PC-3 (cell line): ENCODE results near the gene VGLL2.

Experiments used
- CTCF ChIP-seq: fragments of 300-600 bp; sonication (generic); conservative IDR thresholded peaks from 2 replicates; pipeline ENCODE4 v1.5.1; 2017; ENCODE audit warnings: antibody characterized with exemption, low read depth, mild to moderate bottlenecking, low read length
- EZH2 ChIP-seq: fragments of 300-600 bp; sonication (generic); IDR thresholded peaks from one replicate; pipeline ENCODE4 v1.6.1; 2017; ENCODE audit warnings: antibody characterized with exemption, mild to moderate bottlenecking, low read length; ENCODE audit not compliant: unreplicated experiment
- EZH2phosphoT487 ChIP-seq: fragments of 300-600 bp; sonication (generic); IDR thresholded peaks from 2 replicates; pipeline ENCODE4 v1.6.1; 2018; ENCODE audit warnings: mild to moderate bottlenecking, antibody characterized with exemption, low read length, borderline replicate concordance

GRCh38 chr6:117275205-117275604, 9.8 kb downstream of the VGLL2 start:
- TF ChIP-seq CTCF: no peak
- no peak for TF ChIP-seq EZH2phosphoT487
- no peak for TF ChIP-seq EZH2
